Raji (cell line): ENCODE results near the gene SLC49A4.

Experiments used
- POLR2A ChIP-seq: IDR thresholded peaks from 2 replicates; pipeline ENCODE4 v1.6.1; 2011; ENCODE audit warnings: low read depth, low read length, control low read depth; ENCODE audit not compliant: insufficient read depth

Gene SLC49A4

GRCh38 chr3:122903171-122903570 lies 108.3 kb downstream of the SLC49A4 start:
- TF ChIP-seq POLR2A: no peak

- TF ChIP-seq POLR2A: no peak
Measured at GRCh38 chr3:122907471-122907870, 112.6 kb downstream of the SLC49A4 start.

GRCh38 chr3:122908251-122908650 lies 113.4 kb downstream of the SLC49A4 start:
- TF ChIP-seq POLR2A: no peak

- TF ChIP-seq POLR2A: no peak
Measured at GRCh38 chr3:122911901-122912300, 117.0 kb downstream of the SLC49A4 start.

GRCh38 chr3:122912772-122913538 lies 118.1 kb downstream of the SLC49A4 start:
- no peak for TF ChIP-seq POLR2A

GRCh38 chr3:122913539-122914100 lies 118.8 kb downstream of the SLC49A4 start:
- no peak for TF ChIP-seq POLR2A

- TF ChIP-seq POLR2A: no peak
Measured at GRCh38 chr3:122915300-122916055, 120.6 kb downstream of the SLC49A4 start.

- no peak for TF ChIP-seq POLR2A
Measured at GRCh38 chr3:122916084-122916483, 121.2 kb downstream of the SLC49A4 start.

GRCh38 chr3:122916580-122916979 lies 121.7 kb downstream of the SLC49A4 start:
- no peak for TF ChIP-seq POLR2A

GRCh38 chr3:122917412-122917811 lies 122.5 kb downstream of the SLC49A4 start:
- TF ChIP-seq POLR2A: no peak

- no peak for TF ChIP-seq POLR2A
Measured at GRCh38 chr3:122918576-122919290, 123.9 kb downstream of the SLC49A4 start.

- TF ChIP-seq POLR2A: no peak
Measured at GRCh38 chr3:122919291-122919610, 124.4 kb downstream of the SLC49A4 start.

- TF ChIP-seq POLR2A: no peak
Measured at GRCh38 chr3:122920986-122921385, 126.1 kb downstream of the SLC49A4 start.

- no peak for TF ChIP-seq POLR2A
Measured at GRCh38 chr3:122921791-122922651, 127.2 kb downstream of the SLC49A4 start.

- TF ChIP-seq POLR2A: no peak
Measured at GRCh38 chr3:122923611-122924010, 128.7 kb downstream of the SLC49A4 start.
